Memory B cell (primary cell): ENCODE results near the gene MFSD8.
"Not testable (repeated sequence)": the region's sequence is repeated elsewhere in the genome, so short reads cannot be mapped to it uniquely, and the experiment has no call there.

Experiments used
- ATAC-seq: fragments of 150-1000 bp; cut with Tn5 transposase; 2 replicates; pipeline ENCODE4 v1.10.0; 2021; ENCODE audit warnings: low read depth, mild to moderate bottlenecking, moderate library complexity
- DNase-seq, 2 donors: peaks; one replicate each; pipeline ENCODE4 v3.0.0; 2022; ENCODE audit warnings: low spot score in 2 of 2
- H3K27ac Mint-ChIP-seq: one replicate; pipeline ENCODE4 v1.8.0; 2022; ENCODE audit warnings: mild to moderate bottlenecking, moderate library complexity, mixed read lengths
- H3K27me3 Mint-ChIP-seq: one replicate; pipeline ENCODE4 v1.8.0; 2022; ENCODE audit warnings: mixed read lengths
- H3K36me3 Mint-ChIP-seq: one replicate; pipeline ENCODE4 v1.8.0; 2022; ENCODE audit warnings: mild to moderate bottlenecking, mixed read lengths
- H3K4me1 Mint-ChIP-seq: one replicate; pipeline ENCODE4 v1.8.0; 2022; ENCODE audit warnings: mixed read lengths
- H3K4me3 Mint-ChIP-seq: one replicate; pipeline ENCODE4 v1.8.0; 2022; ENCODE audit warnings: mild to moderate bottlenecking, moderate library complexity, mixed read lengths
- H3K9me3 Mint-ChIP-seq: one replicate; pipeline ENCODE4 v1.8.0; 2022; ENCODE audit warnings: mixed read lengths

Gene MFSD8

GRCh38 chr4:127965062-127965802 lies at the start of gene MFSD8, which contains the start of gene ABHD18:
TSS of gene MFSD8 (minus strand) at chr4:127965173. CDS start at chr4:127965133, 40 bp downstream.
TSS of gene ABHD18 (plus strand) at chr4:127965406. CDS start at chr4:127982956, 17,550 bp downstream.
- ATAC-seq (peak; percentile 80), DNase-seq (peak; percentile 92 to 95)
- Mint-ChIP-seq H3K27me3 (no peaks in the 10 kb centered on the region), H3K4me1 (peaks cover 14% of the 10 kb centered on the region), H3K36me3 (no peaks in the 10 kb centered on the region), H3K9me3 (no peaks in the 10 kb centered on the region), H3K27ac (peak within 1 kb of the TSS; percentile 90), H3K4me3 (peak within 1 kb of the TSS; percentile 88)

- DNase-seq (no peak), ATAC-seq (no peak)
- no peaks in the 10 kb centered on the region for H3K9me3 Mint-ChIP-seq
- peaks cover 22% of the 10 kb centered on the region for H3K36me3 Mint-ChIP-seq
- H3K27me3 Mint-ChIP-seq: no peaks in the 10 kb centered on the region
- H3K4me1 Mint-ChIP-seq: no peaks in the 10 kb centered on the region
- no peak overlapping the region for H3K27ac Mint-ChIP-seq
- no peak overlapping the region for H3K4me3 Mint-ChIP-seq
Observed at GRCh38 chr4:128009428-128009827, 44.5 kb upstream of the MFSD8 start.

GRCh38 chr4:128006592-128006991 lies 41.6 kb upstream of the MFSD8 start:
- H3K27me3 Mint-ChIP-seq: no peaks in the 10 kb centered on the region
- H3K9me3 Mint-ChIP-seq: no peaks in the 10 kb centered on the region
- DNase-seq (no peak), ATAC-seq (no peak)
- peaks cover 14% of the 10 kb centered on the region for H3K36me3 Mint-ChIP-seq
- H3K27ac Mint-ChIP-seq: no peak overlapping the region
- H3K4me3 Mint-ChIP-seq: no peak overlapping the region
- H3K4me1 Mint-ChIP-seq: no peaks in the 10 kb centered on the region

GRCh38 chr4:127997534-127998388 lies 32.8 kb upstream of the MFSD8 start:
- peak overlapping the region; percentile 58 for H3K27ac Mint-ChIP-seq
- peaks cover 7% of the 10 kb centered on the region for H3K4me1 Mint-ChIP-seq
- ATAC-seq (peak; percentile 89), DNase-seq (peak in 1 of 2 donors; percentile 8)
- H3K9me3 Mint-ChIP-seq: peaks cover 3% of the 10 kb centered on the region
- H3K36me3 Mint-ChIP-seq: peaks cover 19% of the 10 kb centered on the region
- H3K27me3 Mint-ChIP-seq: no peaks in the 10 kb centered on the region
- H3K4me3 Mint-ChIP-seq: no peak overlapping the region

GRCh38 chr4:127996521-127996920 lies 31.5 kb upstream of the MFSD8 start:
- H3K9me3 Mint-ChIP-seq, H3K4me3 Mint-ChIP-seq, H3K27ac Mint-ChIP-seq, ATAC-seq, H3K27me3 Mint-ChIP-seq, H3K4me1 Mint-ChIP-seq, DNase-seq: not testable (repeated sequence)
- peaks cover 18% of the 10 kb centered on the region for H3K36me3 Mint-ChIP-seq

GRCh38 chr4:127995776-127996175 lies 30.8 kb upstream of the MFSD8 start:
- Mint-ChIP-seq H3K36me3 (peaks cover 18% of the 10 kb centered on the region), H3K27ac (no peak overlapping the region), H3K4me3 (no peak overlapping the region), H3K4me1 (peaks cover 7% of the 10 kb centered on the region), H3K9me3 (peaks cover 3% of the 10 kb centered on the region), H3K27me3 (no peaks in the 10 kb centered on the region)
- no peak for ATAC-seq
- no peak for DNase-seq

GRCh38 chr4:127993151-127993550 lies 28.2 kb upstream of the MFSD8 start:
- no peak for DNase-seq
- H3K4me1 Mint-ChIP-seq: peaks cover 5% of the 10 kb centered on the region
- peaks cover 2% of the 10 kb centered on the region for H3K9me3 Mint-ChIP-seq
- H3K27me3 Mint-ChIP-seq: no peaks in the 10 kb centered on the region
- ATAC-seq: no peak
- H3K36me3 Mint-ChIP-seq: peaks cover 14% of the 10 kb centered on the region
- no peak overlapping the region for H3K4me3 Mint-ChIP-seq
- H3K27ac Mint-ChIP-seq: no peak overlapping the region

- ATAC-seq (no peak), DNase-seq (no peak)
- no peak overlapping the region for H3K27ac Mint-ChIP-seq
- H3K4me3 Mint-ChIP-seq: no peak overlapping the region
- no peaks in the 10 kb centered on the region for H3K9me3 Mint-ChIP-seq
- peaks cover 15% of the 10 kb centered on the region for H3K36me3 Mint-ChIP-seq
- H3K27me3 Mint-ChIP-seq: no peaks in the 10 kb centered on the region
- peaks cover 2% of the 10 kb centered on the region for H3K4me1 Mint-ChIP-seq
Observed at GRCh38 chr4:127988638-127989037, 23.7 kb upstream of the MFSD8 start.

- Mint-ChIP-seq H3K4me3 (no peak overlapping the region), H3K4me1 (peaks cover 2% of the 10 kb centered on the region), H3K36me3 (peaks cover 13% of the 10 kb centered on the region)
Observed at GRCh38 chr4:127985989-127986388, 21.0 kb upstream of the MFSD8 start.

GRCh38 chr4:127982445-127982844 lies 17.5 kb upstream of the MFSD8 start:
- H3K9me3 Mint-ChIP-seq: no peaks in the 10 kb centered on the region
- H3K4me1 Mint-ChIP-seq: no peaks in the 10 kb centered on the region
- ATAC-seq (no peak), DNase-seq (no peak)
- H3K27me3 Mint-ChIP-seq: no peaks in the 10 kb centered on the region
- no peak overlapping the region for H3K4me3 Mint-ChIP-seq
- peaks cover 4% of the 10 kb centered on the region for H3K36me3 Mint-ChIP-seq
- no peak overlapping the region for H3K27ac Mint-ChIP-seq

More at GRCh38 chr4:127985989-127986388, 21.0 kb upstream of the MFSD8 start:
- Mint-ChIP-seq H3K27me3 (no peaks in the 10 kb centered on the region), H3K9me3 (no peaks in the 10 kb centered on the region), H3K27ac (no peak overlapping the region)
- DNase-seq (no peak), ATAC-seq (no peak)

GRCh38 chr4:127978930-127979329 lies 14.0 kb upstream of the MFSD8 start:
- no peak overlapping the region for H3K4me3 Mint-ChIP-seq
- H3K4me1 Mint-ChIP-seq: peaks cover 3% of the 10 kb centered on the region
- no peak overlapping the region for H3K27ac Mint-ChIP-seq
- DNase-seq (no peak), ATAC-seq (no peak)
- H3K27me3 Mint-ChIP-seq: no peaks in the 10 kb centered on the region
- peaks cover 6% of the 10 kb centered on the region for H3K36me3 Mint-ChIP-seq
- no peaks in the 10 kb centered on the region for H3K9me3 Mint-ChIP-seq

GRCh38 chr4:127975121-127975770 lies 10.3 kb upstream of the MFSD8 start:
- Mint-ChIP-seq H3K27me3 (no peaks in the 10 kb centered on the region), H3K4me1 (peaks cover 3% of the 10 kb centered on the region), H3K4me3 (no peak overlapping the region), H3K36me3 (peaks cover 8% of the 10 kb centered on the region), H3K27ac (no peak overlapping the region), H3K9me3 (no peaks in the 10 kb centered on the region)
- DNase-seq (no peak), ATAC-seq (no peak)

GRCh38 chr4:127970925-127971324 lies 6.0 kb upstream of the MFSD8 start:
- not testable (repeated sequence) for H3K9me3 Mint-ChIP-seq, DNase-seq, H3K27me3 Mint-ChIP-seq, H3K36me3 Mint-ChIP-seq, H3K27ac Mint-ChIP-seq, ATAC-seq, H3K4me1 Mint-ChIP-seq, H3K4me3 Mint-ChIP-seq

- DNase-seq: no peak
- Mint-ChIP-seq H3K27me3 (no peaks in the 10 kb centered on the region), H3K4me1 (peaks cover 8% of the 10 kb centered on the region), H3K27ac (no peak overlapping the region), H3K36me3 (peaks cover 2% of the 10 kb centered on the region), H3K4me3 (no peak overlapping the region), H3K9me3 (no peaks in the 10 kb centered on the region)
- ATAC-seq: no peak
Observed at GRCh38 chr4:127968586-127968985, 3.6 kb upstream of the MFSD8 start.
